Lung (tissue), 12 donors: ENCODE results near the gene NT5DC4. TPM values are rescaled to one million over a fixed set of nuclear protein-coding genes. Genes with fewer than 3 reads are reported as not detected.

Experiments used
- ATAC-seq: fragments of 200-7000 bp; cut with Tn5 transposase; one replicate; pipeline ENCODE4 v1.9.1; 2020; ENCODE audit warnings: moderate number of reproducible peaks; ENCODE audit not compliant: insufficient read depth, low FRiP score
- DNase-seq, 3 donors: peaks; one replicate each; pipeline ENCODE4 v3.0.0-alpha.2; 2013 to 2017
- H3K27ac ChIP-seq, 2 donors: one replicate each; pipeline ENCODE4 v1.5.1; 2013; ENCODE audit warnings: mild to moderate bottlenecking in 2 of 2, moderate library complexity in 2 of 2, control low read depth in 1 of 2, inconsistent platforms in 1 of 2, low read depth in 1 of 2, low read length in 1 of 2
- H3K27me3 ChIP-seq, 3 donors: one replicate each; pipeline ENCODE4 v1.5.1; 2013; ENCODE audit warnings: low read length in 2 of 3; ENCODE audit not compliant: control insufficient read depth in 3 of 3, insufficient read depth in 3 of 3
- H3K36me3 ChIP-seq, 4 donors: one replicate each; pipeline ENCODE4 v1.5.1; 2013; ENCODE audit warnings: low read length in 4 of 4, mild to moderate bottlenecking in 1 of 4, moderate library complexity in 1 of 4; ENCODE audit not compliant: control insufficient read depth in 4 of 4, insufficient read depth in 4 of 4
- H3K4me1 ChIP-seq, 5 donors: one replicate each; pipeline ENCODE4 v1.5.1; 2013; ENCODE audit warnings: low read length in 5 of 5, mild to moderate bottlenecking in 2 of 5, moderate library complexity in 1 of 5; ENCODE audit not compliant: control insufficient read depth in 5 of 5, insufficient read depth in 5 of 5
- H3K4me3 ChIP-seq: one replicate; pipeline ENCODE4 v1.5.1; 2013; ENCODE audit warnings: mild to moderate bottlenecking, control low read depth, moderate library complexity
- H3K9ac ChIP-seq, 2 donors: one replicate each; pipeline ENCODE4 v1.5.1; 2013; ENCODE audit warnings: low read length in 2 of 2, control low read depth in 1 of 2; ENCODE audit not compliant: insufficient read depth in 1 of 2
- H3K9me3 ChIP-seq, 4 donors: one replicate each; pipeline ENCODE4 v1.5.1; 2013; ENCODE audit warnings: low read length in 3 of 4, mild to moderate bottlenecking in 1 of 4, moderate library complexity in 1 of 4; ENCODE audit not compliant: control insufficient read depth in 4 of 4, insufficient read depth in 3 of 4
- CTCF ChIP-seq: IDR thresholded peaks from 2 replicates; pipeline ENCODE4 v1.5.1; 2012; ENCODE audit warnings: mild to moderate bottlenecking; ENCODE audit errors: control extremely low read depth, extremely low read depth
- WGBS, 2 donors: extraction: QIAGEN DNeasy Blood & Tissue Kit; methylation state at CpG; one replicate each; pipeline ENCODE4 v1.1.7; 2013; 5-methylcytosine and 5-hydroxymethylcytosine counted together
- polyA plus RNA-seq, 2 donors: library from polyadenylated mRNA; stranded (reverse); fragments of 200-250 nt; gene quantifications; one replicate each; pipeline ENCODE4 v1.2.1, GENCODE V29; 2013
- total RNA-seq, 2 donors: library from RNA; depleted of rRNA in 1 of 2; stranded (reverse); fragments of >200 nt in 1 of 2; gene quantifications; one replicate each; pipeline ENCODE4 v1.2.1, GENCODE V29; 2014 to 2021
- donor health status: control.
- donor health status: control.
- donor health status: Bipolar disorder and iron deficiency.
- donor health status: healthy.
- donor health status: DM: yes; HTN: yes; CAD: no.

Gene NT5DC4
- total and polyA plus RNA-seq, 4 donors, result 0.09 to 0.83 (median 0.53) TPM

GRCh38 chr2:112692918-112693317, 27.9 kb upstream of the NT5DC4 start:
- Histone ChIP-seq H3K36me3 (no peaks in the 10 kb centered on the region), H3K4me1 (peaks cover 0 to 7% (median 0%) of the 10 kb centered on the region in 5 donors), H3K9me3 (no peaks in the 10 kb centered on the region), H3K27me3 (peaks cover 0 to 3% (median 0%) of the 10 kb centered on the region in 3 donors), H3K4me3 (no peak overlapping the region), H3K9ac (no peak overlapping the region), H3K27ac (peak overlapping the region in 1 of 2 donors; percentile 30)
- TF ChIP-seq CTCF, result no peak
- WGBS, 2 donors, result 83% methylated on average over 1 of the region's 1 CpG
- ATAC-seq, result no peak
- DNase-seq, result no peak

GRCh38 chr2:112693596-112693995, 27.2 kb upstream of the NT5DC4 start:
- DNase-seq (no peak), ATAC-seq (no peak)
- no peaks in the 10 kb centered on the region for H3K9me3 ChIP-seq
- peaks cover 0 to 3% (median 0%) of the 10 kb centered on the region in 3 donors for H3K27me3 ChIP-seq
- H3K4me1 ChIP-seq, result peaks cover 0 to 7% (median 0%) of the 10 kb centered on the region in 5 donors
- 84 to 86% methylated on average over 9 of the region's 9 CpGs for WGBS, 2 donors
- no peak overlapping the region for H3K9ac ChIP-seq
- no peak overlapping the region for H3K4me3 ChIP-seq
- H3K36me3 ChIP-seq, result no peaks in the 10 kb centered on the region
- no peak overlapping the region for H3K27ac ChIP-seq
- TF ChIP-seq CTCF, result no peak

GRCh38 chr2:112694182-112694581, 26.6 kb upstream of the NT5DC4 start:
- Histone ChIP-seq H3K9ac (no peak overlapping the region), H3K36me3 (no peaks in the 10 kb centered on the region), H3K27ac (no peak overlapping the region), H3K27me3 (peaks cover 0 to 3% (median 0%) of the 10 kb centered on the region in 3 donors), H3K4me1 (peaks cover 0 to 6% (median 0%) of the 10 kb centered on the region in 5 donors), H3K9me3 (no peaks in the 10 kb centered on the region), H3K4me3 (no peak overlapping the region)
- TF ChIP-seq CTCF, result no peak
- WGBS, 2 donors, result 97 to 99% methylated on average over 12 of the region's 12 CpGs
- DNase-seq, result no peak
- ATAC-seq, result no peak
